SW480 (cell line): ENCODE data around the gene GMCL1.
"Not testable (repeated sequence)": the region's sequence is repeated elsewhere in the genome, so short reads cannot be mapped to it uniquely, and the experiment has no call there.

ENCODE experiments used
- DNase-seq: peaks from one replicate; pipeline ENCODE4 v3.0.0-alpha.2; 2016; ENCODE audit warnings: low spot score

GMCL1 gene

GRCh38 chr2:69829256-69830044 lies at the start of gene GMCL1:
GMCL1 (plus strand) TSS chr2:69829660; CDS start chr2:69829893, 233 bp downstream.
- peak; percentile 95 for DNase-seq

- no peak for DNase-seq
These were observed 48.5 kb upstream of the GMCL1 start for GRCh38 chr2:69780921-69781320.

GRCh38 chr2:69781321-69782248 lies 47.9 kb upstream of the GMCL1 start:
- DNase-seq = peak; percentile 81

GRCh38 chr2:69784228-69784627 lies 45.2 kb upstream of the GMCL1 start:
- no peak for DNase-seq

- no peak for DNase-seq
These were observed 44.1 kb upstream of the GMCL1 start for GRCh38 chr2:69785358-69785757.

GRCh38 chr2:69786052-69786560 lies 43.4 kb upstream of the GMCL1 start:
- DNase-seq = no peak

- DNase-seq = no peak
These were observed 40.2 kb upstream of the GMCL1 start for GRCh38 chr2:69789175-69789721.

GRCh38 chr2:69789772-69790600 lies 39.5 kb upstream of the GMCL1 start:
- no peak for DNase-seq

- no peak for DNase-seq
These were observed 38.9 kb upstream of the GMCL1 start for GRCh38 chr2:69790601-69790959.

GRCh38 chr2:69791045-69791444 lies 38.4 kb upstream of the GMCL1 start:
- DNase-seq = no peak

GRCh38 chr2:69796174-69796573 lies 33.3 kb upstream of the GMCL1 start:
- no peak for DNase-seq

GRCh38 chr2:69797235-69797634 lies 32.2 kb upstream of the GMCL1 start:
- no peak for DNase-seq

- DNase-seq = no peak
These were observed 31.6 kb upstream of the GMCL1 start for GRCh38 chr2:69797836-69798289.

- peak; percentile 22 for DNase-seq
These were observed 31.1 kb upstream of the GMCL1 start for GRCh38 chr2:69798290-69798908.

- DNase-seq = no peak
These were observed 30.4 kb upstream of the GMCL1 start for GRCh38 chr2:69798909-69799526.

GRCh38 chr2:69801745-69802290 lies 27.6 kb upstream of the GMCL1 start:
- no peak for DNase-seq

- not testable (repeated sequence) for DNase-seq
These were observed 26.6 kb upstream of the GMCL1 start for GRCh38 chr2:69802781-69803367.

- no peak for DNase-seq
These were observed 25.0 kb upstream of the GMCL1 start for GRCh38 chr2:69804416-69804815.

- DNase-seq = no peak
These were observed 23.6 kb upstream of the GMCL1 start for GRCh38 chr2:69805887-69806286.
